GM21786 (cell line): ENCODE data around the gene CC2D1A.

Experiments
- ATAC-seq: cut with Tn5 transposase; IDR thresholded peaks from one replicate; pipeline ENCODE4 v1.9.1; 2021; ENCODE audit not compliant: unreplicated experiment

The CC2D1A gene

DNA sequence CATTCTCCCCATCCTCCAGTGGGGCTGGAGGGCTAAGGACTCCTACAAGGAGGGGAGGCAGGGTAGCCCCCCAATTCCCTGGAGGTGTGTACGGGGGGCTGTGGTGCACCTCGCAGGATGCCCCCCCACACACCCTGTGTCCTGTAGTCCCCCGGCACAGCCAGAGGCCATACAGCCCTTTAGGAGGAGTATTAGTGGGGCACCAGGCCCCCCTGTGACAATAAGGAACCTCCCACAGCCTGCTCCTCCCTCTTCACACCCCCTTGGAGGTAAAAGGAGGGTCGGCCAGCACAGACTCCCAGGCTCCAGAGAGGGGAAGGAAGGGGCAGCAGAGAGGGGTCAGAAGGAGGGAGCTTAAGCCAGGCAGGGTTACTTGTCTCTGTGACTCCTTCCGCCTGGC is 29.2 kb upstream of the CC2D1A start, which contains the start of gene NANOS3:
Gene NANOS3 (plus strand): TSS at position 301 of the 400 bp plus-strand sequence. CDS start 115 bp downstream, outside the sequence.
- ATAC-seq: no peak

DNA sequence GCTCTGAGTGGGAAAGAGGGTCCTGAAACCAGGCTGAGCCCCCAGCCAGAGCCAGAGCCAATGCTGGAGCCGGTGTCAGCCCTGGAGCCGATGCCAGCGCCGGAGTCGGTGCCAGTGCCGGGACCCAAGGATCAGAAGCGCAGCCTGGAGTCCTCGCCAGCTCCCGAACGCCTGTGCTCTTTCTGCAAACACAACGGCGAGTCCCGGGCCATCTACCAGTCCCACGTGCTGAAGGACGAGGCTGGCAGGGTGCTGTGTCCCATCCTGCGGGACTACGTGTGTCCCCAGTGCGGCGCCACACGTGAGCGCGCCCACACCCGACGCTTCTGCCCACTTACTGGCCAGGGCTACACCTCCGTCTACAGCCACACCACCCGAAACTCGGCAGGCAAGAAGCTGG is 28.7 kb upstream of the CC2D1A start:
- ATAC-seq: no peak

DNA sequence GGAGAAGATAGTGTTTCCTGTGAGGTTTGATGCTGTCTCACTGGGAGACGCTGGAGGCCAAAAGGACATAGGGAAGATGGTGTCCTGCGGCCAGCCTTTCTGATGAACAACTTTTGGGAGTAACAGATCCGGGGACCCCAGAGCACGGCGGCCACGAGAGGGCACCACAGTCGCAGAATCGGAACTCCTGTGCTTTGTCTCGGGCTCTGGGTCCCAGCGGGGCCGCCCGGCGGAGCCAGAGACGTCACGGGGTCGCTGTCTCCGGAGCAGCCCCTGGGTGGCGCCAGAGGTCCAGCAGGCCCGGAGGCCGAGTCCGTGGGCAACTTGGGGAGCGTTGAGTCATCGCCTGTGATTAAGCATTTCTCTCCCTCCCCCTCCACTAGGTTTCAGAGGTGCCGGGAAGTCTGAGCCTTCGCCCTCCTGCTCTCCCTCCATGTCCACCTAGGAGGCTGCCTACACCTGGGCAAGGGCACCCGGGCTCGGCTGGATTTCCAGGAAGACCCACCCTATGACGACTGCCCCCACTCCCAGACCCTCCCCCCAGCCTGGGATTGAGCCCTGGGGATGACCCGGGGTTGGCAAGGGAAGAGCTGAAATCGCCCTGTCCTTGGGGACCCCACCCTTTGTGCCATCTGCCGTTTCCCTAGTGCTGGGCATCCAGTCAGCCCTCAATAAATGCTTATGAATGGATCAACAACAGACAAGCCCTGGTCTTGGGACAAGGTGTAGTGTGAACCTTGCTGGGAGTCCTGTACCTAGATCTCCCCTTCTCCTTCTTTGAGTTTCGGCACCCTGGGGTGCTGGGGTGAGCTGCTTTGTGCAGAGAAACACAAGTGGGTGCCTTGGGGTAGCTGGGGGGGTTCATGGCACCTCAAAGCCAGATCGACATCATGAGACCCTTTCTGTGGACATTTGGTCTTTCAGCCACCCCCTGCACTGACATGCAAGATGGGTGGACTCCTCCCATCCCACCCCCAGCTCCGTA is 25.6 kb upstream of the CC2D1A start:
- ATAC-seq: peak; percentile 83

DNA sequence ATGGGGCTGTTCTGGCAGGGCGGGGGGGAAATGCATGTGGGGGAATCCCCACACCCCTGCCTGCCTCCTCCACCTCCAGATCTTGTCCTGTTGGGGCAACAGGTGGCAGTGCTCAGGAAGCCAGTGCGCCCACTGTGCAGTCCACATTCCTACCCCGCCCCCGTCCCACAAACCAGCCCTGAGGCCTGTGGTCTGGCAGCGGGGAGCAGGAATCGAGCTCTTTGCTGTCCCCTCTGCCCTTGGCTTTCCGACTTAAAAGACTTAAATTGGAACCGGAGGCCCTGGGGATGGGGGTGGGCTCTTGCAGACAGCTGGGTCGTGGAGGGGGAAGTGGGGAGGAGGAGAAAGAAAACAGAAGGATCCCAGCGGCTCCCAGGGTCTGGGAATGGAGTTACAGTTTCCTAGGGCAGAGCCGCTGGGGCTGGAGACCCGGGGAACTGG is 24.7 kb upstream of the CC2D1A start:
- no peak for ATAC-seq

DNA sequence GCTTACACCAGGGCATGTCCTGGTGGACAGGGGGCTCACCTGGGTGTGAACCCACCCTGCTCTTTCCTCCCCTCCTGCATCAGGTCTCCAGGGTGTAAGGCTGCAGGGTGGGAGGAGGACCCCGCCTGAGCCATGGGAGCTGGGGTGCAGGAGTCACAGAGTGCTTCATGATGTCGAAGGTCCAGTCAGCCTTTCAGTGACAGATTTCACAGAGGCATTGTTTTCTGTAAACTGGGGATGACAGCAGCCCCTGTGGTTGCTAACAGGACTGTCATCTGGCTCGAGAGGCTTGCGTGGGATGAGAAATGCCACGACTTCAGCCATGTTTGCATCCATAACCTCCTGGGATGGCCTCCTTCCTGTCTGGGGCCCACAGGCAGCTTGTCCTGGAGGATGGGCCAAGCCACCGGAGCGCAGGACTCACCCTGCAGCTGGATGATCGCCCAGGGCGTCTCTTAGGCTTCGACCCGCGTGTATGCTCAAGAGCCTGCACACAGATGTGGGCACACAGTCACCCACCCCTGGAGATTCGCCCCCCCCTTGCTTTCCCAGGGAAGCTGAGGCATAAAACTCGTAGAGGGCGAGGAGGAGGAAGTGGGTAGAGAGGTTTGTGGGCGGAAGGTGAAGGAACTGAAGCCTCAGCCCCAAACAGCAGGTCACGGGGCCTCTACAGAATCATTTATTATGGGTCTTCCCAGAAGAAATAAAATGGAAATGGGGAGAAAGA is 24.1 kb upstream of the CC2D1A start:
- no peak for ATAC-seq

DNA sequence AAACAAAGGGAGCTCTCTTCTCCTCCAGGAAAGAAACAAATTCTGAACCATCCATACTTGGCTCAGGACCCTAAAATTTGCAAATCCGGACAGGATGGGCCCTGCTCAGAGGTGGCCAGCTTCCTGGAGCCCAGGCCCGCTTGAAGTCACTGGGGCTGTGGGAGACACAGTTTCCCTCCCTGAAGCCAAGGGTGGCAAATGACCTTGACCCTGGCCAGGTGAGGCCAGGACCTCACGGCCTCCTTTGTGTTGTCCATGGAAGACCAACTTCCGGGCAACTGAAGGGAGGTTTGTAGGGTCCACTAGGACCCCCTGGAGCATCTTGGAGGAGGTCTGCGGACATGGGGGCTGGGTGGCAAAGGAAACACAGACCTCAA is 23.6 kb upstream of the CC2D1A start:
- ATAC-seq: no peak

DNA sequence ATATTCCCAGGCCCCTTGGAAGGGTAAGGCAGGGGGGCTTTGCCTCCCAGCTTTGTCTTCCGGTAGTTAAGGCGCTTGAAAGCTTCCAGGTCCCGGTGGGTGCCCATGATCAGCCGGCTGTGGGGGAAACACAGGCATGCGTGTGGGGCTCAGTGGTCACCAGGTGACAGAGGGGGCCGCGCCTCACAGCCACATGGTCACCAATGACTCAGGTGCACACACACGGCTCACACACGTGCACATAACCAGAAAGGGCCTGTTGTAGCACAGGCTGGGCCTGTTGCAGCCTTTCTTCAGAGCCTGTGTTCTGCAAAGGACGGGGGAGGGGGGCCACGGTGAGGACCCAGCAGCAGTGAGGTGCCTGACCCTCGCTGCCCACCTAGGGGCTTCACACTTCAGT is 23.2 kb upstream of the CC2D1A start:
- no peak for ATAC-seq

DNA sequence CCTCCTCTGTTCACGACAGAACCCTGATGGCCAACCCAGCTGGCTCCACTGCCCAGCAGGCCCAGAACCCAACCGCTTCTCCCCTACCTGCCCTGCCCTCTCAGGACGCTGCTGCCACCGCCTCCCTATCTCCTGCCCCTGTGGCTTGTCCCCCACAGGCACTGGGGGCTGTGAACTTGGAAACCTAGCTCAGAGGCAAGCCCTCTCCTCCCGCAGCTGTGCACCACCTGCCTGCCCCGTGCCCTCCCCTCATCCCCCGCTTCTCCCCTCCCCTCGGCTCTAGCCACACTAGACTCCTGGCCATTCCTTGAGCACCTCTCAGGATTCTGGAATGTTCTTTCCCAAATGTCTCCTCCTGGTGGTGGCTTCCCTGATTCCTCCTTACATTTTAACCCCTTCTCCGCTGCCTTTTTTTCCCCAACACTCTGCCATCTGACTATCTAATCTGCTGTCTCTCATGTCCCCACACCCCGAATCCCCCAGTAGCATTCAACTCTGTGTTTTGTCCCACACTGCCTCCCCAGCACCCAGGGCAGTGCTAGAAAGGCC is 22.4 kb upstream of the CC2D1A start:
- ATAC-seq: no peak

DNA sequence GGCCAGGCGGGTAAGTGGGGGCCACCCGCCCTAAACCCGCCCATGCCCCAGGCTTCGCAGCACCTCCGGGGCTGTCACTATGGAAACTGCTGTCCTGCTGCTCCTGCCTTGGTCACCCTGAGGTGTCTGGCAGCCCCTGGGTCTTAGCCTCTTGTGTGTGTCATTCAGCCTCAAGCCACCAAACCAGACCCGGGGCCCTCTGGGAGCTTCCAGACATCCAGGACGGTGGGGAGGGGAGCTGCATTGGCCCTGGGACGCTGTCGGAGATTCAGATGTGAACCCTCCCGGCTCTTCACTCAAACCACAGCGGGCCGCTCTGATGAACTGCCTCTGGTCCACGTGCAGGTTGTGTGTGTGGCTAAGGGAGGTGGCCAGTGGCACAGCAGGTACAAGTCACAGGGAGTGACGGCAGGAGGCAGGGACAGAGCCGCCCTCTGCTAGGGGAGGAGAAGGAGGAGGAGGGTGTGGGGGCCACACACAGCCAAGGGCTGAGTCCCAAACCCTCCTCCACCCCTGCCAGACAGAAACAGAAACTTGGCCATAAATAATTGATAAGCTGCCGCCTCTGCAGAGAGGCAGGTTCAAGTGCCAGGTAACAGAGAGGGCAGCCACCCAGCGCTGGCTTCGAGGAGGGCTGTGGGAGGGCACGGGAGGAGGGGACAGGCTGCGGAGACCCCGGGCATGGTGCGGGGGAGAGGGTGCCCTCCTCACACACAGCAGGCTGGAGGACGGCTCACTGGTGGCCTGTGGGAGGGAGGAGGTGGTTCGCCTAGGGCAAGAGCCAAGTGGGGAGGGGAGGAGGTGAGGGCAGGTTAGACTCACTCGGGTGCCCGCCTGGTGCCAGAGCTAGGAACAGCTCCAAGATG is 21.0 kb upstream of the CC2D1A start:
- no peak for ATAC-seq

DNA sequence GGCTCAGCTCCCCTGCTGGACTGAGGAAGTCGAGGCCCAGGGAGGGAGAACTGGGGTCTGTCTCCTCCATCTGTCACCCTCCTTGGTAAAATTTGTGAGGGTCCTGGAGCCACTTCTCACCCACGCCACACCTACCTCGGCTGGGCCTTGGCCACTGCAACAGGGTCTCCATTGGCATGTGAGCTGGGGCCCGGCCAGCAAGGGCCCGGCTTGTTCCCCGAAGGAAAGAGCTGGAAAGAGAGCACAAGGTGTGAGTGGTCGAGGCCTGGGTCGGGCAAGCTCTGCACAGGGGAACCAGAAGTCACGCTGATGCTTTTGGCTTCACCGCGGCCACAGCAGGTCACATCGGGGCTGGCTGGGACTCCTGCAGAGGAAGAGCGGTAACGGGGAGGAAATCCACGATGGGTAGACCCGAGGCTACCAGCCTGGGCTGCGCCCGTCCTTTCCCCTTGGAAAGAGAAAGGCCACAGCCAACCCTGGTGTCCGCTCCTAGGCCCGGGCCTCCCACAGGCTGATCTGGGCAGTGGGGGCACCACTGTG is 20.1 kb upstream of the CC2D1A start:
- no peak for ATAC-seq

DNA sequence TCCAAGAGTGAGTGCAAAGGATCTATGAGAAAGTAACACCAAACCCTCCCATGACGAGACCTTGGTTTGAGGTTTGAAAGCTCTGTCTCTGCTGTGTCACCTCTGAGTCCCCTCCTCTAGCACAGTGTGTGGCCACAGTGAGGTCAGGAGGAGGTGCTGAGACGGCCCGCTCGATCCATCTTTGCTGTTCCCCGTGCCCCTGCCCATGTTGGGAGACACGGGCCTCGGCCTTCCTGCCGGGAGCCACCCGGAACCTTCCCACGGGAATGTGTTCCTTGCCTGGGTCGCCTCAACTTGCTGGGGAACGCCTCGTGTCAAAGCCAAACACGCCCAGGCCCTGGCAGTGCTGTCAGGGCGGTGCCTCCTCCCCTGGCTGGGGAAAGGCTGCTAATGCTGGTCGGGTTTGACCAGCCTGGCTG is 19.0 kb upstream of the CC2D1A start:
- ATAC-seq: no peak

DNA sequence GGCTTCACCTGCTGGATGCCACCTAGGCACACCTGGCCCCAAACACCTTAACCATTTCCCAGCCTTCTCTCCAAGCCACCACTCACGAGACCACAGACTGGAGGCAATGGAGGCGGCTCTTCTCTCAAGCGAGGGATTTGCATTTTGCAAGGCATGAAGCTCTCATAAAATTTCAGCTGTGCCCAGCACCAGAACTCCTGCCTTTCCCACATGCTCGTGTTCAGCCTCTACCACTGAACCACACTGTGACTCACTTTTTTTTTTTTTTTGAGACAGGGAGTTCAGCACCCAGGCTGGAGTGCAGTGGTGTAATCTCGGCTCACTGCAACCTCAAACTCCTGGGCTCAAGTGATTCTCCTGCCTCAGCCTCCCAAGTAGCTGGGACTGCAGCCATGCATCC is 18.5 kb upstream of the CC2D1A start:
- ATAC-seq: no peak

DNA sequence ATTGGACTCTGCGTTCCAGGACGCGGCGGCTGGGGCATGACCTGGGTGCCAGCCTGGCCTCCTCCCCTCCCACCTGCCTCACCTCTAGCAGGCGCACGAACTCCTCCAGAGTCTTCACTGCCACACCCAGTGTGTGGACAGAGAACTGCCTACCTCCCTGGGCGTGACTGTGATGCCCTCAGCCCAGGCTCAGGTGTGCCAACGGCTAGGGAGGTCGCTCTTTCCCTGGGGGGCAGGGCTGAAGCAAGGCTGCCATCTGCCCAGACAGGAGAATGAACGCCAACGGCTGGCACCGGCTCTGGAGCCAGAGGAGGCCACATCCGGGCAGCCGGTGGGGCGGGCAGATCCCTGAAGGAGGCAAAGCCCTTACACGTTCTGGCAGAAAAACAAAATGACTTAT is 17.7 kb upstream of the CC2D1A start:
- ATAC-seq: no peak

DNA sequence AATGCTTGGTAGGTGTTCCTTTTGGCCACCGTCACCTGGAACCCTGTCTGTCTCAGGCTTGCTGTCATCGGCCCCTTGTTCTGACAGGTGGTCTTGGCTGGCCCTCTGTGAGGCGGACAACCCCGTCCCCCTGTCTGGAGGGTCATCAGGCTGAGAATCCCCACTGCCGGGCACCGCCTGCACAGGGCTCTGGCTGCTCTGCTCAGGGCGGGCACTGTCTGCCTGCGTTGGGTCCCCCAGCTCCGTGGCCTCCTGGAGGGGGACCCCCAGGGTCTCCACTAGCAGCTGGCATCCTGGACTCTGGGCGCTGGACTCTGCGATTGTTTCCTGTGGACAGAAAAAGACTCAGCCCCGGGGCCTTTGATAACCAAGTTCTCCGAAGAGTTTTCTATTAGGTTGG is 15.9 kb upstream of the CC2D1A start:
- ATAC-seq: no peak

DNA sequence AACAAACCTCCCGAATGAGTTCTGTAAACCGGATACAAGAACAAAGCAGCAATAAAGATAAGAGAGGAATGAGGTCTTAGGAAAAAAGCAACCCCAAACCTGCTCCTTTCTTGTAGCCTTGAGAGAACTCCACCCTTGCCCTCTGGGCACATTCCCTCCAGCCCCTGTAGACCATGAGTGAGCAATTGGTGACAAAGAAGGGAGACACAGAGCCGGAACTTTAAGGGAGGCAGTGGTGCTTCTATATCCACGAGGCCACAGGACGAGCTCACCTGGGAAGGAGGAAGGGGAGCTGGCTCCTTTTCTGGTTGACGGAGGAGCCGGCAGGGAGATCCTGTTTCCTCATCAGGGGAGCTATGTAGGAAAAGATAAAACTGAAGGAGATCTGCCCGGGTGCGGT is 13.1 kb upstream of the CC2D1A start:
- ATAC-seq: no peak

DNA sequence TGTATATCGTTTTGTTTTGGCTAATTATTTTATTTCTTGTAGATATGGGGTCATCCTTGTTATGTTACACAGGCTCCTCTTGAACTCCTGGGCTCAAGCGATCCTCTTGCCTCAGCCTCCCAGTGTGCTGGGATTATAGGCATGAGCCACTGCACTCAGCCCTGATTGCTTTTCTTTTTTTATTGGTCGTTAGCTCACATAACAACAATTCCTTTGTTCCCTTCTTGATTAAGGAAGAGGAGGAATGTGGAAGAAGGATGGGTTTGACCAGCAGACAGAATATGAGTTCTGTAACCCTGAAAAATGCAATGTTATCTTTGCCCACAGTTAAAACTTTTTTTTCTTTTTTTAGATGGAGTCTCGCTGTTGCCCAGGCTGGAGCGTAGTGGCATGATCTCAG is 11.4 kb upstream of the CC2D1A start:
- ATAC-seq: no peak

DNA sequence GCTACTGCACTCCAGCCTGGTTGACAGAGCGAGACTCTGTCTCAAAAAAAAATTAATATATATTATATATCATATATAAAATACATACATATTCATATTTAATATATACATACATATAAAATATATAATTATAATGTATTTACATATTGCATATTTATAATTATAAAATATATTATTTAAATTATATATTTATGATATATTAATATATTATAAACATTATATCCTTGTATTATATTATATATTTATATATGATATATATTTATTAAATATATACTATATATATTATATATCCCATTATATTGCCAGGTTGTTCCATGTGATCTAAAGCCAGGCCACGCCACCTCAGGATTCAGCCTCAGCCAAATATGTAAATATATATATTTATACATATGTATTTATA is 9.8 kb upstream of the CC2D1A start:
- no peak for ATAC-seq

DNA sequence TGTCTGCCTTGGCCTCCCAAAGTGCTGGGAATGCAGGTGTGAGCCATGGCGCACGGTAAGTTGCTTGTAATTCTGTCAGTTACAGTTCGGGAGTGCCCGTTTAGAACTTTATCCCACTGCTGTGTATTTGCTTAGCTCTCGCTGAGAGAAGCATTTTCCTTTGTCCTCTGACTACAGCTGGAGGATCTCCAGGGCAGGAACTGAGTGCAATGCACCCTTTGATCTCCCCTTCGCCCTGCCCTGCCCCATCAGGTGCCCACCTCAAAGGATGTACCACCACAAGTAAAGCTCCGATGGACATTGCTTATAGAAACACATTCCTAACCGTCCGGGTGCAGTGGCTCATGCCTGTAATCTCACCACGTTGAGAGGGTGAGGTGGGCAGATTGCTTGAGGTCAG is 6.6 kb upstream of the CC2D1A start:
- ATAC-seq: no peak

DNA sequence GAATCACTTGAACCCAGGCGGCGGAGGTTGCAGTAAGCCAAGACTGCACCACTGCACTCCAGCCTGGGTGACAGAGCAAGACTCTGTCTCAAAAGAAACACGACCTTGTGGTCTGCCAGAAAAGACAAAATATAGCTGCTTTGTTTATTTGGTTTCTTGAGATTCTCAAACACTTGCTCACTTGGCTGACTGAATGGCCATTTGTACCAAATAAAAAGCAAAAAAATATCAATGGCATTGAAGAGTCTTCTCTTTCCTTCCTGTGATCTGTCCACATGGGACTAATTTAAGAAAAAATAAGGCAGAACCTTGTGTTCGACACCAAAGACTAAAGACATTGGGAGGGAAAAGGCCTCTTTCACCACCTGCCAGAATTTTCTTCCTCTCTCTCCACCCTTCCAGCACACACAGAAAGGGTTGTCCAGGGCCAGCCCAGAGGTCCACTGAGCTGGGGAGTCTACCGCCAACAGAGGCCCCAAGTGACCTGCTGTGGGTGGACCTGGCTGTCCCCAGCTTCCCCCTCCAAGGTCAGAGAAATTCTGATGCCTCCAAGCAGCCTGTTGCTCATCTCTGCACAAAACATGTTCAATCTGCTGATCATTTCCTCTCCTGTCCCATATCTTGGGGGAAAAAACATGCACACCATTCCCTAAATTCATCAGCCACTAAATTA is 6.0 kb upstream of the CC2D1A start:
- no peak for ATAC-seq

DNA sequence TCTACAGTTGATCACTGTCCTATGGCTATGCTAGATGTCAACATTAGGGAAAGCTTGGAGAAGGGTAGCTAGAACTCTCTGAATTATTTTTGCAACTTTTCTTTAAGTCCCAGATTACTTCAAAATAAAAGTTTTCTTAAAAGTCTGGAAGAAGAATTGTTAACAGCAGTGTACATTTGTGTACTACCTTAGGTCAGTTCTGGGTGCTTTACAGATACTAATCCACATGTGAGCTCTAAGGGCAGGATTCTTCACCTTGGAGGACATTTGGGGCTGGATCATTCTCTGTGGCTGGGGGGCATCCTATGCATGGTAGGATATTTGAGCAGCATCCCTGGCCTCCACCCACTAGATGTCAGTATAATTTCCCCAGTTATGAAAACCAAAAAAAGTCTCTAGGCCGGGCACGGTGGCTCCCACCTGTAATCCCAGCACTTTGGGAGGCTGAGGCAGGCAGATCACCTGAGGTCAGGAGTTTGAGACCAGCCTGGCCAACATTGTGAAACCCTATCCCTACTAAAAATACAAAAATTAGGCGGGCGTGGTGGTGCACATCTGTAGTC is 2.9 kb upstream of the CC2D1A start:
- ATAC-seq: no peak
